HG03175 (cell line): ENCODE measurements around the gene CPNE8.

Experiments used
- ATAC-seq: cut with Tn5 transposase; IDR thresholded peaks from one replicate; pipeline ENCODE4 v1.9.1; 2021; ENCODE audit warnings: mild to moderate bottlenecking, moderate library complexity; ENCODE audit not compliant: unreplicated experiment

The CPNE8 gene

GRCh38 chr12:38898001-38898684 lies 7.2 kb downstream of the CPNE8 start:
- ATAC-seq: no peak

- ATAC-seq: no peak
These were observed 9.9 kb downstream of the CPNE8 start for GRCh38 chr12:38895446-38895845.

GRCh38 chr12:38892976-38893375 lies 12.4 kb downstream of the CPNE8 start:
- ATAC-seq: no peak

GRCh38 chr12:38892087-38892786 lies 13.2 kb downstream of the CPNE8 start:
- ATAC-seq: no peak

- ATAC-seq: no peak
These were observed 15.1 kb downstream of the CPNE8 start for GRCh38 chr12:38890102-38890855.

- ATAC-seq: no peak
These were observed 16.0 kb downstream of the CPNE8 start for GRCh38 chr12:38889297-38889815.

- ATAC-seq: no peak
These were observed 17.6 kb downstream of the CPNE8 start for GRCh38 chr12:38887770-38888169.

- no peak for ATAC-seq
These were observed 18.5 kb downstream of the CPNE8 start for GRCh38 chr12:38886931-38887330.

- no peak for ATAC-seq
These were observed 19.3 kb downstream of the CPNE8 start for GRCh38 chr12:38886064-38886463.

GRCh38 chr12:38884666-38885065 lies 20.7 kb downstream of the CPNE8 start:
- no peak for ATAC-seq

GRCh38 chr12:38883629-38884134 lies 21.7 kb downstream of the CPNE8 start:
- ATAC-seq: no peak

GRCh38 chr12:38880288-38880687 lies 25.1 kb downstream of the CPNE8 start:
- no peak for ATAC-seq

GRCh38 chr12:38878986-38879385 lies 26.4 kb downstream of the CPNE8 start:
- no peak for ATAC-seq

- no peak for ATAC-seq
These were observed 27.1 kb downstream of the CPNE8 start for GRCh38 chr12:38878333-38878705.

GRCh38 chr12:38875586-38876228 lies 29.7 kb downstream of the CPNE8 start:
- no peak for ATAC-seq

- ATAC-seq: no peak
These were observed 32.8 kb downstream of the CPNE8 start for GRCh38 chr12:38872561-38872960.

GRCh38 chr12:38872156-38872555 lies 33.2 kb downstream of the CPNE8 start:
- ATAC-seq: no peak

GRCh38 chr12:38869036-38869435 lies 36.4 kb downstream of the CPNE8 start:
- ATAC-seq: no peak

- ATAC-seq: no peak
These were observed 54.9 kb downstream of the CPNE8 start for GRCh38 chr12:38850461-38850860.

- no peak for ATAC-seq
These were observed 58.1 kb downstream of the CPNE8 start for GRCh38 chr12:38847247-38847646.

- ATAC-seq: no peak
These were observed 61.1 kb downstream of the CPNE8 start for GRCh38 chr12:38844267-38844666.
